ENCODE measurements around the gene UNC5B.

DNA sequence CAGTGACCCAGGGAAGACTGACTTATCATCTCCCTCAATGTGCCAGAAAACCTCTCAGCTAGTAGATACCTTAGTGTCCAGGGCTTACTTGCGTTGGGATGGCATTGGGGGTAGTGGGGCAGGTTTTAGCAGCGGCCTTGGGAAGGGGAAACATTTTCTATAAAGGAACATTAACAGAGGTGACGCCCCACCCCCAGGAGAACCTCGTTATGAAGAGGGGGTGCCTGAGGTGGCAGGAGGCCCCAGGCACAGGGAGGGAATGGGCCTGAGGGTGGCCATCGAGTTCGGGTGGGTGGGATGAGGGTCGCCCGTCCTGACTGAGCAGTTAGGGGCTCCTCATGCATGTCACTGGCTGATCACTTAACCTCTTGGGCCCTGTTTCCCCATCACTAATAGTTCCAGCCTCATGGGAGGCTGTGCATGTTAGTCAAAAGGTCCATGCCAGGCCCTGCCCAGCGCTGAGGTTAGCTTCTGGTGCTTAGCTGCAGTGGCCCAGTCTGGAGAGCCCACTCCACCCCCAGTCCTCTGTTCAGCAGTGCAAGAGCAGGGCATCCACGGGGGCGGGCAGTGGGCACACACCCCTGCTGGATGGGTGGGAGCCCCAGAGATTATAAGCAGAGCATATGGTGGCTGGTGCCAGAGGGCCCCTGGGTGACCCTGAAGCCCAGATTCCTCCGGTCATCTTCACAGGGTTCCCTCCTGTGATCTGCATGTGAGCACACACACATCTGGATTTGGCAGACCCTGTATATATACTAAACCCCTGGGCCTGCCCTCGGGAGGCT is 27.0 kb downstream of the UNC5B start:
- no peak for TF ChIP-seq POLR2A (IDR thresholded peaks at IDR 0.05; ENCODE audit: low read depth, low read length)
- TF ChIP-seq TAF1 (IDR thresholded peaks at IDR 0.05; ENCODE audit: low read depth, low read length) = no peak
- no peak for TF ChIP-seq POLR2AphosphoS5 (IDR thresholded peaks at IDR 0.05; ENCODE audit: low read depth, low read length)
- no peak for TF ChIP-seq SPI1 (IDR thresholded peaks at IDR 0.05; ENCODE audit: low read depth, low read length)
